ENCODE measurements around the gene RAPGEF1. TPM values are rescaled to one million over a fixed set of nuclear protein-coding genes. Genes with fewer than 3 reads are reported as not detected.
A peak's percentile ranks its signal among the peaks of the same experiment; 100 is the strongest.

Gene RAPGEF1
- total RNA-seq, 2 donors from 2014 or later = 59.7 to 73.0 TPM

DNA sequence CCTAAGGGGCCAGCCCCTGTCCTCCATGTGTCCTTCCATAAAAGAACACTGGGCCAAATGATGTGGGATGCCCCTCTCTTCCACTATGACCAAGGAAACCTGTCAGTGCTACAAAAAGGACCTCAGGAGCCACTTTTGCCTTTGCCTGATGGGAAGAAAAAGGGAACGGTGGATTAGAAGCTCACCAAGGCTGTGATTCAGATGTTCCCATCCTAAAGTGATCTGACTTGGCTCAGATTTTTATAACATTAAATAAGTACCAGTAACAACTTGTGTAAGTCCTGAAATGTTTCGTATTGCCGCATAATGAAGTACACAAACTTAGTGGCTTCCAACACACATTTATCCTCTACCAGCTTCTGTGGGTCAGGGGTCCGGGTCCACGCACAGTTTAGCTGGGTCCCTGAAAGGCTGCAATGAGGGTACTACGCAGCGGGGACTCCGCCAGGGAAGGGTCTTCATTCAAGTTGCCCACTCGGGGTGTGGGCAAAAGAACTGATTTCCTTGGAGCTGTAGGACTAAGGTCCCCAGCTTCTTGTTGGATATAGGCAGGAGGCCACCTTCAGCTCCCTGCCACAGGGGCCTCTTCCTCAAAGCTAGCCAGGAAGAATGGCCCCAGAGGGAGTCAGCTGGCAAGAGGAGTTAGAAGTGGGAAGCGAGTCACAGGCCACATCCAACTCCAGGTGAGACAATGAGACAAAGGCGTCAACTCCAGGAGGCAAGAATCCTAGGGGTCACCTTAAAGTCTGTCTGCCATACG lies 60.4 kb downstream of the RAPGEF1 start:
- DNase-seq (ENCODE audit: low spot score) (no peak), ATAC-seq (ENCODE audit: insufficient number of reproducible peaks, low FRiP score, low read depth) (no peak)
- H3K27me3 ChIP-seq (replicated peaks; ENCODE audit: insufficient read depth) = no peaks in the 10 kb centered on the region
- H3K4me1 ChIP-seq (ENCODE audit: control insufficient read depth in 1 of 2, low read depth in 2 of 2) = peaks cover 62 to 84% of the 10 kb centered on the region in 2 donors
- H3K9me3 ChIP-seq = no peaks in the 10 kb centered on the region
- no peak overlapping the region for H3K4me3 ChIP-seq
- no peaks in the 10 kb centered on the region for H3K36me3 ChIP-seq
- TF ChIP-seq, protein P1, sequence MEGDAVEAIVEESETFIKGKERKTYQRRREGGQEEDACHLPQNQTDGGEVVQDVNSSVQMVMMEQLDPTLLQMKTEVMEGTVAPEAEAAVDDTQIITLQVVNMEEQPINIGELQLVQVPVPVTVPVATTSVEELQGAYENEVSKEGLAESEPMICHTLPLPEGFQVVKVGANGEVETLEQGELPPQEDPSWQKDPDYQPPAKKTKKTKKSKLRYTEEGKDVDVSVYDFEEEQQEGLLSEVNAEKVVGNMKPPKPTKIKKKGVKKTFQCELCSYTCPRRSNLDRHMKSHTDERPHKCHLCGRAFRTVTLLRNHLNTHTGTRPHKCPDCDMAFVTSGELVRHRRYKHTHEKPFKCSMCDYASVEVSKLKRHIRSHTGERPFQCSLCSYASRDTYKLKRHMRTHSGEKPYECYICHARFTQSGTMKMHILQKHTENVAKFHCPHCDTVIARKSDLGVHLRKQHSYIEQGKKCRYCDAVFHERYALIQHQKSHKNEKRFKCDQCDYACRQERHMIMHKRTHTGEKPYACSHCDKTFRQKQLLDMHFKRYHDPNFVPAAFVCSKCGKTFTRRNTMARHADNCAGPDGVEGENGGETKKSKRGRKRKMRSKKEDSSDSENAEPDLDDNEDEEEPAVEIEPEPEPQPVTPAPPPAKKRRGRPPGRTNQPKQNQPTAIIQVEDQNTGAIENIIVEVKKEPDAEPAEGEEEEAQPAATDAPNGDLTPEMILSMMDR (IDR thresholded peaks at IDR 0.05) = no peak
- peak overlapping the region; percentile 96 for H3K27ac ChIP-seq

DNA sequence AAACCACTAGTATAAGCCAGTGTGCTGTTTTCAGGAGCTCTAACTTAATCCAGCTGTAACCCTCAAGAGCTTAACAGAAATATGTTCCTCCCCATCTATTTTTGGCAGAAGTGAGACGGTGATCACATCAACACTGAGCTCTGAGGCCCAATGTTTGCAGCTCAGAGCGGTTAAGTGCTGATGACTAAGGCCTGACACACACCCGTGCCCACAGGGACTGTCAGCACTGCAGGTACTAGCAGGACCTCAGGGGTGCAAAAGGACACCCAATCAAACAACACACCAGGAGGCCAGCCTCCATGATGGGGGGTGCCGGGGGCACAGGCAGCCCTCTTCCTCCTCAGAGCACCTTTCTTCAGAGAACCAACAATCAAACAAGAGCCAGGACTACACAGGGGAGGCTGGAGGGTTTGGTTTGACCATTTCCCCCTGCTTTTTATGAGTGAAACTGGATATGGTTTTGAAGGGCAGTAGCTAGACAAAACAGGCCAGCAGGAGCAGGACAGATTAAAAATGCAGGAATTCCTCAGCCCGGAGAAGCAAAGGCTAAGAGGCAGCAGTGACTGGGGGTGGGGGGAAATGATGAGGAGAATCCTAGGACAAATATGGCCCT lies 61.3 kb downstream of the RAPGEF1 start:
- DNase-seq (ENCODE audit: low spot score) (peak; percentile 58), ATAC-seq (ENCODE audit: insufficient number of reproducible peaks, low FRiP score, low read depth) (peak; percentile 73)
- Histone ChIP-seq H3K9me3 (no peaks in the 10 kb centered on the region), H3K4me1 (ENCODE audit: control insufficient read depth in 1 of 2, low read depth in 2 of 2) (peaks cover 70 to 92% of the 10 kb centered on the region in 2 donors), H3K36me3 (no peaks in the 10 kb centered on the region), H3K4me3 (peak overlapping the region; percentile 53), H3K27ac (peak overlapping the region; percentile 96), H3K27me3 (replicated peaks; ENCODE audit: insufficient read depth) (no peaks in the 10 kb centered on the region)
- TF ChIP-seq, protein P1 (IDR thresholded peaks at IDR 0.05) = peak; percentile 6

DNA sequence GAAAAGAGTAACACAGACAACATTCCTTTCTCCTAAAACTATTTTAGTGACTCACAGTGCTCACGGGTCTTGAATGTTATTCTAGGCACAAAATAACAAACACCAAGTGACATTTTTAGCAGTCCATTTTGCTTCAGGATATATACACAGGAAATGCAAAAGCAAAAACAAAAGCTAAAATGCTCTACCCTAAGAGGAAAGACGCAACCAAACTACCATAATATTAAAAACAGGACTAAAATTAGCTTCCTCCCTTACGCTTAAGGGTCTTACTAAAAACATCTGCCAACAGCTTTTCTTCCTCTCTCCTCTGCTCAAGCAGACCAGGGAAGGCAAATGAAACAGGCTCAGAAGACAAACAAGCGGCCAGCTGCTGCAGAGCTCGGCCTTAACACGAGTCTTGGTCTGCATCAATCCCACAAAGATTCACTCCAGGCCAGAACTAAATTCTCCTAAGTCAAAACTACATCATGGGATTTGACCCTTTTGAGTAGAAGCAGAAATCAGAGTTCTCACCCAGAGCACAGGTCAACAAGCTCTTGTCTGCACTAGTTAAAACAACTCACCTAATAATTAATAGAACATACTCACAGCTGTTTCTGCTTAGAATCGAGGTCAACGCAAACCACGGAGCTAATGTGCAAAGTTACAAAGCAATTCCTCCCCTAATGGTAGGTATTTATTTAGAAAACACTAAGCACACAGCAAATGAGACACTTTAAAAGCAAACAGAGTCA lies 62.3 kb downstream of the RAPGEF1 start:
- DNase-seq (ENCODE audit: low spot score) (no peak), ATAC-seq (ENCODE audit: insufficient number of reproducible peaks, low FRiP score, low read depth) (no peak)
- no peaks in the 10 kb centered on the region for H3K27me3 ChIP-seq (replicated peaks; ENCODE audit: insufficient read depth)
- no peaks in the 10 kb centered on the region for H3K36me3 ChIP-seq
- H3K9me3 ChIP-seq = no peaks in the 10 kb centered on the region
- peak overlapping the region; percentile 96 for H3K27ac ChIP-seq
- TF ChIP-seq, protein P1 (IDR thresholded peaks at IDR 0.05) = no peak
- H3K4me3 ChIP-seq = peak overlapping the region; percentile 53
- peaks cover 80 to 97% of the 10 kb centered on the region in 2 donors for H3K4me1 ChIP-seq (ENCODE audit: control insufficient read depth in 1 of 2, low read depth in 2 of 2)

GRCh38 chr9:131677049-131677443 lies 62.8 kb downstream of the RAPGEF1 start:
- Histone ChIP-seq H3K36me3 (no peaks in the 10 kb centered on the region), H3K27me3 (replicated peaks; ENCODE audit: insufficient read depth) (no peaks in the 10 kb centered on the region), H3K27ac (peak overlapping the region; percentile 96), H3K4me3 (peak overlapping the region; percentile 53), H3K4me1 (ENCODE audit: control insufficient read depth in 1 of 2, low read depth in 2 of 2) (peaks cover 81 to 98% of the 10 kb centered on the region in 2 donors), H3K9me3 (no peaks in the 10 kb centered on the region)
- DNase-seq (ENCODE audit: low spot score) (no peak), ATAC-seq (ENCODE audit: insufficient number of reproducible peaks, low FRiP score, low read depth) (no peak)
- TF ChIP-seq, protein P1 (IDR thresholded peaks at IDR 0.05) = no peak

DNA sequence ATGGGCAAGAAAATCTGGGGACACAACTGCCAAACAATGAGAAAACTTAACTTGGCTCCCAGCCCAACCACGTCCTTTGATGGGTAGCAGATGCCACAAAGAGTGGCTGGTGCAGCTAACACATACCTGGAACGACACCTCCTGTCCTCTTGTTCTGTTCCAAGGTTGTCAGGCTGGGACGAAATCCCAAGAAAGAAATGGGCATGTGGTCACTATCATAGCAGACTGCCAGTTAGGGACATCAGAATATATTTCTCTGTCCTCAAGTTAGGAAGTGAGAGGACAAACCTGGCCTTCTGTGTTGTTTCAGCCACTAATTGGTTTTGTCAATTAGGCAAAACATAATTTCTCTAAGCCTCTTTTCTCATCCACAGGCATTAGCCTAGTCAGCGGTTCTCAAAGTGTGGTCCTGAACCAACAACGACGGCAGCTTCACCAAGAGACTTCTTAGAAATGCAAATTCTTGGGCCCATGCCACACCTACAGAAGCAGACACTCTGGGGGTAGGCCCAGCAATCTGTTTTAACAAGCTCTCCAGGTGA lies 63.4 kb downstream of the RAPGEF1 start:
- TF ChIP-seq, protein P1 (IDR thresholded peaks at IDR 0.05) = no peak
- Histone ChIP-seq H3K27me3 (replicated peaks; ENCODE audit: insufficient read depth) (no peaks in the 10 kb centered on the region), H3K36me3 (no peaks in the 10 kb centered on the region), H3K4me3 (peak overlapping the region; percentile 53), H3K9me3 (no peaks in the 10 kb centered on the region), H3K4me1 (ENCODE audit: control insufficient read depth in 1 of 2, low read depth in 2 of 2) (peaks cover 80 to 99% of the 10 kb centered on the region in 2 donors), H3K27ac (peak overlapping the region; percentile 96)
- DNase-seq (ENCODE audit: low spot score) = no peak
- ATAC-seq (ENCODE audit: insufficient number of reproducible peaks, low FRiP score, low read depth) = no peak

Measured in thoracic aorta (tissue), 2 donors.